GM19324 (cell line): ENCODE results near the gene HAP1.
"Not testable (repeated sequence)": the region's sequence is repeated elsewhere in the genome, so short reads cannot be mapped to it uniquely, and the experiment has no call there.

ENCODE experiments used
- ATAC-seq: cut with Tn5 transposase; IDR thresholded peaks from one replicate; pipeline ENCODE4 v1.9.1; 2021; ENCODE audit warnings: mild to moderate bottlenecking, moderate library complexity; ENCODE audit not compliant: unreplicated experiment, low FRiP score

HAP1 gene

DNA sequence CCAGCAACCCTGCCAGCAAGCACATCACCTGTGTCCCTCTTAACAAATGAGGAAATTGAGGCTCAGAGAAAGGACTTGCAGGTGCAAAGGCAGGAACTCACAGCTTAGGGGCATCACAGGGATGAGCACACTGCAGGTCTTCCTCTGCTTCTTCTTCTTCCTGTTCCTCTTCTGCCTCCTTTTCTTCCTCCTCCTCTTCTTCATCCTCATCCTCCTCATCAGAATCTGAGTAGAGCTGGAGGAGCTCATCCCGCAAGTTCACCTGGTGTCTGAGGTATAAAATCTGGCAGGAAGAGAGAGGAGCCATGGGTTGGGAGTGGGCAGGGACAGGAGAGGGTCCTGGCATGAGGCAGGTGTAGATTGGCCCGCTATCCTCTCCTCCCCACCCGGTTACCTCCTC lies 2.6 kb downstream of the HAP1 start:
- no peak for ATAC-seq

DNA sequence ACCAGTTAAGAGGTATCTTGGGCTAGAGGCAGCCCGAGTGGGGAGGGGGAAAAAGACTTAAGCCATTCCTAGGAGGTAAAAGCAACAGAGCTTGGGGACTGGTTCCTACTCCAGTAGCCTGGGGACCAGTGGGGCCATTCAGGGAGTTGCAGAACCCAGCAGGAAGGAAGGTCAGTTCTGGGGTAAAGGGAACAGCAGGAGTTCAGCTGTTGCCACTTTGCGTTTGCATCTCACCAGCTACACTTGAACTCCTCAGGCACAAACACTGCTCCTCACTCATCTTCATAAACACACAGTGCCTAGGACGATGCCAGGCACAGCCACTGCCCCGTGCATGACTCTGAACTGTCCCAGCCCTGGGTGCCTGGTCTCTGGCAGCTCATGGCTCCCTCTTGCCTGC lies 4.0 kb downstream of the HAP1 start:
- ATAC-seq = no peak

DNA sequence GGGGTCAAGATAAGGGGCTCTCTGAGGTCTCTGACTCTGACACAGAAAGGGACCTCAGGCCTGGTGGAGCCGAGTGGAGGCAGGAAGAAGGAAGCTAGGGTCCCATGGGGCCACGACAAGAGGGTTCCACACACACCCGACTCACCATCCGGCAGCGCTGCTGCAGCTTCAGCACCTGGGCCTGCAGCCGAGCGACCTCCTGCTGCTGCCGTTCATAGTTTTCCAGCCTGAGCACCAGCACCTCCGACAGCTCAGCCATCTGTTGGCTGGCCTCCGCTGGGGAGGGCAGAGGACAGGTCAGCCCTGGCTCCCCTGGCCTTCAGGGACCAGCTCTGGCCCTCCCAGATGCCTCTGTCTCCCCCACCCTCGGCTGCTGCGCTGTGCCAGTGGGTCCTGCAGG lies 6.4 kb downstream of the HAP1 start:
- ATAC-seq = no peak

DNA sequence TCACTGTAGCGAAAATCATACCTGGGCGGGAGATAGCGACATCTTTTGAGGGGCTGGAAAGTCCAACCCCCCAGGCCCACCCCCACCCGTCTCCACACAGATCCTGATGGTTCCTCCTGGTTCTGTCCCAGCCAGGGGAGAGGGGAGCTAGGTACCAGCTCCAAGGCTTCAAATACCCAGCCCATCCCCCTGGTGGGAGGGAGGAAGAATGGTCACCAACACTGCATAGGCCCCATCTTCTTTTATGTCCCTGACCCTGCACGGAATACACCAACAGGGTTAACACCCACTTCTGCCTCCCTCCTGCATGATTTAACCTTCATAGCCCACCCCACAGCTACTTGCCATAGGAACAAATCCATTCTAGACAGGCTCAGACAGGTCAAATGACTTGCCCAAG lies 9.3 kb downstream of the HAP1 start:
- ATAC-seq = no peak

DNA sequence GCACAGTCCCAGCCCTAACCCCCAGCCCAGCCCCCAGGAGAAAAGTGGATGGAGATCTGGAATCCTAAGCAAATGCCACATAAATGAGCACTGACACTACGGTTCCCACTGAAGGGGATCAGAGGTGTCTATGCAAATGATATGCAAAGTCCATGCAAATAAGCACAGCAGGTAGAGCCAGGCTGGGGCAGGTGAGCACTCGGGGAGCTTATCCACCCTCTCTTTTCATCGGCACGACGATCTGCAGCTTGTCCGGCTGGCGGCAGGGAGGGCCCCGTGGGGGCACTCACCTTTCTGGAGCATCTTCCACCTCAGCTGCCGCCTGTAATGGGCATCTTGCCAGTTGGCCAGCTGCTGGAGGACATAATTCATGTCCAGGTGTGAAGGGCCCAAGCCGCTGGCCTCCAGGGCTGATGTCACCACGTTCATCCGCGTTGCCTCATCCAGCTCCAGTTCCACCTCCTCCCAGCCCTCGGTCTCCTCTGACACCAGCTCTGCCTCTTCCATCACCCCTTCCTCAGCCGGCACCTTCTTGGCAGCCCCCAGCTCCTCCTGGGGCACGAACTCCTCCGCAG lies 9.9 kb downstream of the HAP1 start:
- ATAC-seq = no peak

DNA sequence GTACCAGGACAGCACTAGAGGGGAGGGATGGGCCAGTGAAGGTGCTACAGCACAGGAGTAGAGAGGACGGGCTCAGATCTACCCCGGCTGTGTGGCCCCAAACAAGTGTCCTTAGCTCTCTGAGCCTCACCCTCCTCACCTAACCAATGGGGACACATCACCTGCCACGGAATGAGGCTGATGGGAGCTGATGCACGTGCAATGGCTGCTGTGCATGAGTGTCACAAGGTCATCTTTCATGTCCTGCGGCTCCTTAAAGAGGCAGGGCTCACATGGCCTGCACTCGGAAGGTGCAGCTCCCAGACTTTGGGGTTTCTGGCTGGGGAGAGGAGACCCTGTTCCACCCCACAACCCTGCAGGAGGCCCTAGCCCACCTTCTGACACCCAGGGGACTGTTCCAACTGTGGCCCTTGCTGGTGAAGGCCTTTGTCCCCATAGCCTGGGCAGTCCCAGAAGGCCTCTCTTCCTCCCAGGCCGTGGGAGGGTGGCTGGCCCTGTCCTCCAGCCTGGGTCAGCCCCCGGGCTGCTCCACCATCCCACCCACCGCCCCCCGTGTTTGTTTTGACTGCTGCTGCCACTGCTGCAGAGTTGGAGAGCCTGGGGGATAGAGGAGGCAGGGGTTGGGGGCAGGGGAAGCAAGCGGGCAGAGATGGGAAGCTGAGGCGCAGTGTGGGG lies 10.5 kb downstream of the HAP1 start:
- ATAC-seq = no peak

DNA sequence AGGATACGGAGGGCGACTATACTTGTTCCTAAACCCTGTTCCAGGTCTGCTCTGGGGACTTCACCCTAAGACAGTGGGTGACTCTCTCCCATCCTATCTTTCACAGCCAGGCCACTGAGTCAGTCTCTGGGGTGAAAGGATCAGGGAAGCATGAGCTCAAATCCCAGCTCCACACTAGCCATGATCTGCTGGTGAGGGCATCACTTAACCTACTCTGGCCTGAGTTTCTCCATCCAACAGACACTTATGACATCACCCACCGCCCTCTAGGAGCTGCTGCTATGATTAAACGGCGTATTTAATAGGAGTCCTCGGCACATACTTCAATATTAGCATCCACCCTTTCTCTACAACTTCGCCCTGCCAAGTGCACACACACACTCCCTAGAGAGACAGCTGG lies 12.2 kb downstream of the HAP1 start:
- ATAC-seq = no peak

DNA sequence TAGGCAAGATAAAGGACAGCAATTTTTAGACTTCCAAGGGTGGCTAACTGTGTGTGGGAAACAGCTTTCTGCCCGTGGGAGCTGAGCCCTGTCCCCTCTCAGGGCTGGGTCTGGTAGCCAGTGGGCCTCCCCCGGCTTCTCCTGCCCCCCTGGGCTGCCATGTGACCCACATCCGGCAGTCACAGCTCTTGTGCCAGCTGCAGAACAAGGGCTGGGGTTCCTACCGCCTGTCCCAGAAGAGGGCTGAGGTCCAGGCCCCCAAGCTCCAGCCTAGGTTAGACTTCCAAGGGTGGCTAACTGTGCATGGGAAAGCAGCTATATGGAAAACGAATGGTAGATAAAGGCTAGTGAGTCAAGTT lies 16.2 kb downstream of the HAP1 start:
- ATAC-seq = no peak

DNA sequence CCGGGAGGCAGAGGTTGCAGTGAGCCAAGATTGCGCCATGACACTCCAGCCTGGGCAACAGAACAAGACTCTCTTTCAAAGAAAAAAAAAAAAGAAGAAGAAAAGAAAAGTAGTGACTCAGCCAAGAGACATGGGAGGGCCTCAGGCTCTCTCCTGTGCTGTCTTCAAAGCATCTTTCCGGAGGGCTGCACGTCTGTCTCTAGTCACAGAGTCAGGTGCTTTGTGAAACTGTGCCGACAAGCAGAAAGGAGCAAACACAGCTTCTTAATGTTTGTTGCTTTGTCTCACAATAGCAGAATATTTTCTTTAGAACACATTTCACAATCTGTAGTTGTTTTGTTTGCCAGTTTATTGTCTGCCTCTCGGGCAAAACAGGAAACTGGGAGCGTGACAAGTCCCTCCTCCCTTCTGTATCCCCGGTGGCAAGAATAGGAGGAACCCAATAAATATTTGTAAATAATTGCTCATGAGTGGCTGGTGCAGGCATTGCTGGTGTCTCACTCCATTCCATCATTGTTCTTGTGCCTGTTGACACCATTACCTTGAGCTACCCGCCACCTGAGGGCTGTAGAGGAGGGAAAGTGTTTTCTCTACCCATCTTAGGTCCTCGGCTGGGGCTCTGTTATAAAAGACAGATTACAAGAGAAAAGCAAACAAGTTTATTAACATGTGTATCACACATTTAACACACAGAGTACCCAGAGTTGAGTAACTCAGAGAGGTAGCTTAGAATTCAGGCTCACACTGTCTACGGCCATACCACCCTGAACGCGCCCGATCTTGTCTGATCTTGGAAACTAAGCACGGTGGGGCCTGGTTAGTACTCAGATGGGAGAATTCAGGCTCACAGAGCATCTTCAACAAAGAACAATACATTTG lies 16.8 kb downstream of the HAP1 start:
- ATAC-seq = no peak

DNA sequence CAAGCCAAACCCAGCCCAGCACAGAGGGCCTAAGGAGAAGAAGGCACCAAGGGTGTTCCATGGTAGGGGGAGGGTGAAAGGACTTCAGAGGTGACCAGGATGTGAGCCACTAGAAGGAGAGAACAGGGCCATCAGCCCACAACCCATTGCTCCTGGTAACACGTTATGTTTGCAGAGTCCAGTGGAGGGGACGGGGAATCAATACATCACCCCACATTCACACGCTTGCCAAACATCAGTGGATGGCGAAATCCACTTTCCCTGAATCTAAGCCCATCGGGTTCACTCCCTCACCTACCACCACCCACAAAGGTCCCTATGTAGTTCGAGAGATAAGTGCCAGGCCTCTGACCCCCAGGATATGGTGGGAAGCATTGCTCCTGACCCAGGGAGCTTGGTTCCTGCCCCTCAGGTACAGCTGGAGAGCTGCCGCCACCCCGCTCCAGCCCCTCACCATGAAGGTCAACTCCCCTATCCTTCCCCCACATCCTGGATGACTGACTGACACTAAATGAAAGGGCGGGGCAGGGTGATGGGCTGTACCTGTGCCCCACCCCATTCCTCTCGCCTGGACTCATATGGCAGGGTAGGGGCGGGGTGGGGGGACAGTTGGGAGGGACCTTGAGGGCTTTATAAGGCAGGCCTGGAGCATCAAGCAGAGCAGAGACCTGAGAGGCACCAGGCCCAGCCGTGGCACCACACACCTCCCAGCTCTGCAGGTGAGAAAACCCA lies 22.6 kb downstream of the HAP1 start, which contains the start of gene GAST:
Gene GAST, plus strand, starts transcription at position 663 of the 732 bp plus-strand sequence. CDS start 3,106 bp downstream, outside the sequence.
- ATAC-seq = no peak

DNA sequence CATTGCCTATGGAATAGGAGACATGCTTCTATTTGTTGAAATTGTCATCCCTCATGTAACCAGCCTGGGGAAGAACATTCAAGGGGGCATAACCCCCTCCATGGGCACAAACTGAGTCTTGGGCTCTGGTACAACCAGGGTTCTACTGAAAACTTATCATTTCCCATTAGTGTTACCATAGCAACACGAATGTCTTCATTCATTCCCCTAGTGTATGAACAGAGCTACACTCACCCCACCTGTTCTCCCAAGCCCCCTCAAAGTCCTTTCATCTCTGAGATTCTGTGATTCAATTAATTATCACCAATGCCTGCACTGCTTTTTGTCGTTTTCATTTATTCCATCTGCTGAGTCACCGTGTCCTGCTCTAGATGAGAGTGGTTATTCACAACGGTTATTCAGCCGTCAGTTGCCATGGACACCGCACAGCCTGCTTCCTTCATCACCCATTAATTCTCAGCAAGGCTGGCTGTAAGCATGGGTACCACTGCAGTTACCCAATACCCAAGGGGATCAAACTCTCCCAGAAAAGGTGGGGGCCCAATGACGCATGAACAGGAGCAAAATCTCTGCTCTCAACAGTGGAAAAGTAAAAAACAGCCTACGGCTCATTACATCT lies 23.9 kb downstream of the HAP1 start:
- no peak for ATAC-seq

DNA sequence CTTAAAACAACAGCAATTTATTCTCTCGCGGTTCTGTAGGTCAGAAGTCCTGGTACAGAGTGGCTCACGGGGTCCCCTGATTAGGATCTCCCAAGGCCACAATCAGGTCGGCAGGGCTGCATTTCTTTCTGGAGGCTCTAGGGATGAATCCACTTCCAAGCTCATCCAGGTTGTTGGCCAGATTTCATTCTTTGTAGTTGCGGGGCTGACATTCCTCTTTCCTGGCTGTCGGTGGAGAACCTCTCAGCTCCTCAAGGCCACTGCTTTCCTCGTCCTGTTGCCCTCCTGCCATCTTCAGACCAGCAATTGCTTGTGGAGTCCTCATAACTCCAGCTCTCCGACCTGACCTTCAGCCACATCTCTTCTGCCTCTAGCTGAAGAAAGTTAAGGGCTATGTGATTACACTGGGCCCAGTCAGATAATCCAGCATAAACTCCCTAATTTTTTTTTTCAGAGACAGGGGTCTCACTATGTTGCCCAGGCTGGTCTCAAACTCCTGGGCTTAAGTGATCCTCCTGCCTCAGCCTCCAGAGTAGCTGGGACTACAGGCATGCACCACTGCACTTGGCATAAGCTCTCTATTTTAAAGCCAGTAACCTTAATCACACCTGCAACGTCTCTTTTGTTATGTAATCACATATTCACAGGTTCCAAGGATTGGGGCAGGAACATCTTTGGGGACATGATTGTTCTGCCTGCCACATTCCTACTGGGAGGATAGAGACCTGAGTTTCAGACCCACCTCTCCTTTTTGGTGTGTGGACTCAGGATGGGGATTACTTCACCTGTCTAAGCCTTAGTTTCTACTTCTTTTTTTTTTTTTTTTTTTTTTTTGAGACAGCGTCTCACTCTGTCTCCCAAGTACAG lies 26.4 kb downstream of the HAP1 start:
- no peak for ATAC-seq

DNA sequence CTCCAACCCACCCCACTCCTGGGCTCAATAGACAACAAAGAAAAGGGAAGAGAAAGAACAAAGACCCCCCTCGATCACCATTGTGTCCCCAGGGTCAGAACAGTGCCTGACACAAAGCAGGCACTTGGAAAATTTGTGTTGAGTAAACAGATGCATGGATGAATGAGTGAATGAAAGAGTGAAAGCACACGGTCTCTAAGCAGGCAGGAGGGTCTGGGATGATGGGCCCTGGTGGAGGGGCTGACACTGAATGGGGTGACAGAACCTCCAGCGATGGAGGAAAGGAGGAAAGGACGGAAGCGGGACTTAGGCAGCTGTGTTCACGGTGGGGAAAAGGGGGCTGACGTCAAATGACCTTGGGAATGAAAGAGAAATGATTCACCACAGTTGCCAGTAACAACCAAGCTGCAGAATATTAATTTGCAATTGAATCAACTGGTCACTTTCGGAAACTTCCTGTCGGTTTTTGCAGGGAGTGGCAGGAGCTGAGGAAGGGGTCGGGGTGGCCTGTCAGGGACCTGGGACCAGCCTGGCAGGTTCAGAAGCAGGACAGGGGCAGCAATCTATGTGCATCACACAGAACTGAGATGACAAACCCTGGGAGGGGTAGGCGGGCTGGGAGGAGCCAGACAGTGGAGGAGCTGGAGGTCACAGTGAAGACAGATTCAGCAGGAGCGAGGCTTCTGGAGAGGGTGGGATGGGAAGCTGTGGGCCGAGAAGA lies 29.0 kb downstream of the HAP1 start:
- ATAC-seq = no peak

DNA sequence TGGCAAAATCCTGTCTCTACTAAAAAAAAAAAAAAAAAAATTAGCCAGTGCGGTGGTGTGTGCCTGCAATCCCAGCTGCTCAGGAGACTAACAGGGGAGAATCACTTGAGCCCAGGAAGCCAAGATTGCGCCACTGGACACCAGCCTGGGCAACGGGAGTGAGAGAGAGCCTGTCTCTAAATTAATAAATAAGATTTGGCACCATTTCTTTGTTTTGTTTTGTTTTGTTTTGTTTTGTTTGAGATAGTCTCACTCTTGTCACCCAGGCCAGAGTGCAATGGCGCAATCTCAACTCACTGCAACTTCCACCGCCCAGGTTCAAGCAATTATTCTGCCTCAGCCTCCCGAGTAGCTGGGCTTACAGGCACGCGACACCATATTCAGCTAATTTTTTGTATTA lies 31.7 kb downstream of the HAP1 start:
- ATAC-seq = no peak

DNA sequence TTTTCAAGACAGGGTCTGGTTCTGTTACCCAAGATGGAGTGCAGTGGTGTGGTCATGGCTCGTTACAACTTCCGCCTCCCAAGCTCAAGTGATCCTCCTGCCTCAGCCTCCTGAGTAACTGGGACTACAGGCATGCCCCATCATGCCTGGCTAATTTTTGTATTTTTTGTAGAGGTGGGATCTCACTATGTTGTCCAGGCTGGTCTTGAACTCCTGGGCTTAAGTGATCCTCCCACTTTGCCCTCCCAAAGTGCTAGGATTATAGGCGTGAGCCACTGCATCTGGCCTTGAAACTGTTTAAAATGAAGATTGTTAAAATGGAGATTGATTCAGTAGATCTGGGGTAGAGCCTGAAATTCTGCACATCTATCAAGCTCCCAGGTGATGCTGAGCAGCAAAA lies 33.6 kb downstream of the HAP1 start:
- ATAC-seq = not testable (repeated sequence)

DNA sequence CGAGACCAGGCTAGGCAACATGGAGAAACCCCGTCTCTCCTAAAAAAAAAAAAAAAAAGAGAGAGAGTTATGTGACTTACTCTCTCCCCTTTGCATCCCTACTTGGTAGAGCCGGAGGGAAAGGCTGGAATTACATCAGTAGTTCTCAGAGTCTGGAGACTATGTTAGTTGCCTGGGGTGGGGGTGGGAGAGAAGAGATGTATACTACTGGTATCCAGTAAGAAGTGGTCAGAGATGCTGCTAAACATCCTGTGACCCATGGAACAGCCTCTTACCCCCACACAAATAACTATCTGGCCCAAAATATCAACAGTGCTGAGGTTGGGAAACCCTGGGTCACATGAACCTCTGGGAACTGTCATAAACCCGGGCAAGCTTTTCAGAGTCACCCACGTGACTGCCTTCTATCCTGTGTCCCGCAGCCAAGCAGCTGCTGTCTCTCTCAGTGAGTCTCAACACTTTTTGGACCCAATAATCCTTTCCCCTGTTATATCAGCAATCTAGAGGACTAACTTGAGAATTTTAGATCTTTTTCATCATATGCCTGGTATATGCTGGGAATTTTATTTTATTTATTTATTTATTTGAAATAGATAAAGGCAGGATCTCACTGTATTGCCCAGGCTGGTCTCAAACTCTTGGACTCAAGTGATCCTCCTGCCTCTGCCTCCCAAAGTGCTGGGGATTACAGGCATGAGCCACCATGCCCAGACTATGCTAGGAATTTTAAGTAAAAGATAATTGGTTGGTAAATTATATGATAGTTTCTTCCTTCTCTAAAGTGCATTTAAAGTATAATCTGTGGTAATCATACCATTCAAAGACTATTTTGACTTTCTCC lies 37.1 kb downstream of the HAP1 start:
- no peak for ATAC-seq

DNA sequence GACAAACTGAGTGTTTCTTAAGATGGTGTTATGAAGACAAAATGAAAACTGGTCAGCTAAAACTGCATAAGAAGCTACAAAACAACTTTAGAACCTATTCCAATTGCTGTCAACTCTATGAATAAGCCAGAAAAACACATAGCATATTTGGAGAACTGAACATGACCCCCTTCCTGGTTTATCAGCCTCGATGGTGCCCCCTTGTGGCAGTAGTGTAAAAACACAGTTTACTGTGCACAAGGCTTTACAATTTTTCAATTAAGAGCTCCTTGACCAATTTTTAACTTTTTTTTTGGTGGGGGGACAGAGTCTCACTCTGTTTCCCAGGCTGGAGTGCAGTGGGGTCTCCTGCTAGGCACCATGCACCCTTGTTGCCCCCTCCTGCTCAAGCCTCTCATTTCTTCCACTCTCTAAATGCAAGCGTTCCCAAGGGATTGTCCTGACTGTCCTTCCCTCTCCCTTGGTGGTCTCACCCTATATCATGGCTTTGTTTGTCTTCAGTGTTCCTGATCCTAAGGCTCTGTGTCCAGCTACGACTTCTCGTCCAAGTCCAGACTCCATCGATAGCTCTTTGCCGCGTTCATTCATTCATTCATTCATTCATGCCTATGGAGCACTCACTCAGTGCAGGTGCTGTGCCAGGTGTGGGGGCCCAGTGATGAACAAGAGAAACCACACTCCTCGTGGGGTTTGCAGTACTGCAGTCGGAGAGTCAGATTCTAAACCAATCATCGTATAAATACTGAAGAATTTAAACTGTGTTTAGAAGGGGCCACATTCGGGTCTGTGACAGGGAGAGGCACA lies 38.3 kb downstream of the HAP1 start:
- ATAC-seq = no peak
